ENCODE data around the gene NUTM2B.
"Not testable (repeated sequence)": the region's sequence is repeated elsewhere in the genome, so short reads cannot be mapped to it uniquely, and the experiment has no call there.

NUTM2B gene

GRCh38 chr10:79700381-79700944 lies 2.6 kb upstream of the NUTM2B start:
- H3K4me1 Mint-ChIP-seq, ATAC-seq, H3K9me3 Mint-ChIP-seq, H3K4me3 Mint-ChIP-seq, H3K27me3 Mint-ChIP-seq, H3K36me3 Mint-ChIP-seq, H3K27ac Mint-ChIP-seq: not testable (repeated sequence)

DNA sequence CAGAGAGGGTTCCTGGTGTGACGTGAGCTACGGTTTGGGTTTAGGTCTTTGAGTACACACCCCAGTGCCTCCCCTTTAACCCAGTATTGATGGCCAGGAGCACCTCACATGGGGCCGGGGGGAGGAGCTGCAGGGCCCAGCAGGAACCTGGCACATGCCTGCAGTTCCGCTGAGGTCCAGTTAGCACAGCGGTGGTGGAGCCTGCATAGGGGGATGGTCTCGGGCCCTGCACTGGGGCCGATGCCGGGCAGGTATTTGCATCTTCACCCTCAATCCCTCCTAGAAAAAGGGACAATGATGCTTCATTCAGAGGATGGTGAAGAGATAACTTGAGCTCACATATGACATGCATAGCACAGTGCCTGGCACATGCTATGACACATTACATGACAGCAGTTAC lies 4.0 kb downstream of the NUTM2B start:
- not testable (repeated sequence) for H3K4me3 Mint-ChIP-seq, ATAC-seq, H3K4me1 Mint-ChIP-seq, H3K36me3 Mint-ChIP-seq, H3K9me3 Mint-ChIP-seq, H3K27me3 Mint-ChIP-seq, H3K27ac Mint-ChIP-seq

GRCh38 chr10:79714976-79715375 lies 11.9 kb downstream of the NUTM2B start:
- H3K36me3 Mint-ChIP-seq, H3K27me3 Mint-ChIP-seq, H3K4me3 Mint-ChIP-seq, H3K27ac Mint-ChIP-seq, H3K9me3 Mint-ChIP-seq, H3K4me1 Mint-ChIP-seq, ATAC-seq: not testable (repeated sequence)

GRCh38 chr10:79716917-79717579 lies 14.0 kb downstream of the NUTM2B start:
- not testable (repeated sequence) for H3K4me3 Mint-ChIP-seq, H3K36me3 Mint-ChIP-seq, H3K4me1 Mint-ChIP-seq, H3K27me3 Mint-ChIP-seq, H3K27ac Mint-ChIP-seq, ATAC-seq, H3K9me3 Mint-ChIP-seq

GRCh38 chr10:79720000-79720399 lies 17.0 kb downstream of the NUTM2B start:
- H3K9me3 Mint-ChIP-seq, ATAC-seq, H3K4me1 Mint-ChIP-seq, H3K27me3 Mint-ChIP-seq, H3K4me3 Mint-ChIP-seq, H3K36me3 Mint-ChIP-seq, H3K27ac Mint-ChIP-seq: not testable (repeated sequence)

GRCh38 chr10:79726620-79727019 lies 23.6 kb downstream of the NUTM2B start:
- not testable (repeated sequence) for ATAC-seq, H3K27me3 Mint-ChIP-seq, H3K9me3 Mint-ChIP-seq, H3K4me1 Mint-ChIP-seq, H3K36me3 Mint-ChIP-seq, H3K4me3 Mint-ChIP-seq, H3K27ac Mint-ChIP-seq

DNA sequence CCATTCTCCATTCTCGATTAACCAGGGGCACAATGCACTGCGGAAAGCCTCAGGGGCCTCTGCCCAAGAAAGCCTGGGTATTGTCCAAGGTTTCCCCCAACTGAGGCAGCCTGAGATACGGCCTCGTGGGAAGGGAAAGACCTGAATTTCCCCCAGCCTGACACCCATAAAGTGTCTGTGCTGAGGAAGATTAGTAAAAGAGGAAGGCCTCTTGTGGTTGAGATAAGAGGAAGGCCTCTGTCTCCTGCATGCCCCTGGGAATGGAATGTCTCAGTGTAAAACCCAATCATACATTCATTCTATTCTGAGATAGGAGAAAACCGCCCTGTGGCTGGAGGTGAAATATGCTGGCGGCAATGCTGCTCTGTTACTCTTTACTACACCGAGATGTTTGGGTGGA lies 41.8 kb downstream of the NUTM2B start:
- H3K4me1 Mint-ChIP-seq, ATAC-seq, H3K27ac Mint-ChIP-seq, H3K27me3 Mint-ChIP-seq, H3K4me3 Mint-ChIP-seq, H3K9me3 Mint-ChIP-seq: not testable (repeated sequence)
- H3K36me3 Mint-ChIP-seq, result peaks cover 32% of the 10 kb centered on the region

DNA sequence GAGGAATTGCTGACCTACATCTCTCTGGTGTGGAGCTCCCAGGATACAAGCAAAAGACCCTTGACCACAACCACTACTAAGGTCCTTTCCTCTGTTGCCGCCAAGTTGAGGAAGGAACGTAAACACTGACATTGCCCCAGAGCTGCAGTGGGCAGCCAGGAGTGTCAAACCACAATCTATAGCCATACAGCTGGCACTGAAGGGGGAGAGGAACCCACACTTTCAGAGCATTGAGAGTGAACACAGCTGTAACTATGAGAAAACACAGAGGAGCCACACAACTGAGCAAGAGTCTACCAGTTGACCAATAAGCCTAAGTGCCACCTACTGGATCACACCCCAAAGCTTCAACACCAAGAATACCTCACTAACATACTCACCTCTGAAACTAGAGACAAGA lies 45.5 kb downstream of the NUTM2B start:
- not testable (repeated sequence) for ATAC-seq, H3K27ac Mint-ChIP-seq, H3K9me3 Mint-ChIP-seq, H3K27me3 Mint-ChIP-seq, H3K4me3 Mint-ChIP-seq
- Mint-ChIP-seq H3K36me3 (peaks cover 38% of the 10 kb centered on the region), H3K4me1 (peaks cover 12% of the 10 kb centered on the region)

DNA sequence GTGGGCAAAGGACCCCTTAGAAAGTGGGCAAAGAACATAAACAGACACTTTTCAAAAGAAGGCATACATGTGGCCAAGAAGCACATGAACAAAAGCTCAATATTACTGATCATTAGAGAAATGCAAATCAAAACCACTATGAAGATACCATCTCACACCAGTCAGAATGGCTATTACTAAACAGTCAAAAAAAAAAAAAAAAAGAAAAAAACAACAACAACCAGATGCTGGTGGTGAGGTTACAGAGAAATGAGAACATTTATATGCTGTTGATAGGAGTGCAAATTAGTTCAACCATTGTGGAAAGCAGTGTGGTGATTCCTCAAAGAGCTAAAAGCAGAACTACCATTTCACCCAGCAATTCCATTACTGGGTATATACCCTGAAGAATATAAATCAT lies 50.6 kb downstream of the NUTM2B start:
- not testable (repeated sequence) for H3K27me3 Mint-ChIP-seq, H3K27ac Mint-ChIP-seq, H3K9me3 Mint-ChIP-seq, H3K4me3 Mint-ChIP-seq, ATAC-seq
- peaks cover 35% of the 10 kb centered on the region for H3K36me3 Mint-ChIP-seq
- peaks cover 12% of the 10 kb centered on the region for H3K4me1 Mint-ChIP-seq

GRCh38 chr10:79758297-79758993 lies 55.4 kb downstream of the NUTM2B start:
- not testable (repeated sequence) for ATAC-seq, H3K4me1 Mint-ChIP-seq, H3K27me3 Mint-ChIP-seq

More at GRCh38 chr10:79758297-79758993, 55.4 kb downstream of the NUTM2B start:
- H3K4me3 Mint-ChIP-seq, H3K27ac Mint-ChIP-seq, H3K9me3 Mint-ChIP-seq: not testable (repeated sequence)
- peaks cover 30% of the 10 kb centered on the region for H3K36me3 Mint-ChIP-seq

Measured in stimulated activated memory B cell treated with anti-CD40 and anti-IgM and Interleukin-4, amounts not matched to agents 10 μg/mL and 1 μg/mL and 100 μg/mL, for 72 hours (primary cell).